Panc1 (cell line): ENCODE data around the gene CABLES2.

ENCODE experiments used
- CTCF ChIP-seq: fragments of 450-650 bp; IDR thresholded peaks from 2 replicates; pipeline ENCODE4 v1.5.1; 2017; ENCODE audit warnings: mild to moderate bottlenecking
- POLR2AphosphoS5 ChIP-seq: IDR thresholded peaks from 2 replicates; pipeline ENCODE4 v1.6.1; 2012; ENCODE audit warnings: mild to moderate bottlenecking, low read depth, low read length, moderate library complexity
- REST ChIP-seq, 2 experiments: IDR thresholded peaks; 2 replicates each; pipeline ENCODE4 v1.6.1; 2011 to 2012; ENCODE audit warnings: low read depth in 2 of 2, control low read depth in 1 of 2, low read length in 1 of 2, mild to moderate bottlenecking in 1 of 2, moderate library complexity in 1 of 2; ENCODE audit not compliant: insufficient read depth in 1 of 2

- no peak for TF ChIP-seq CTCF
- TF ChIP-seq POLR2AphosphoS5: peak; percentile 27; the same call in 1 of the 2 replicates
- peak; percentile 21 to 41; a peak in 1 of 4 replicates for TF ChIP-seq REST (IDR thresholded peaks at IDR 0.05; ENCODE audit: insufficient read depth in 1 of 2, low read depth in 2 of 2, low read length in 1 of 2)
Measured at GRCh38 chr20:62370115-62370806, 36.8 kb downstream of the CABLES2 start.
